Naive thymus-derived CD4-positive, alpha-beta T cell (primary cell): ENCODE measurements around the gene SERTAD2. TPM values are rescaled to one million over a fixed set of nuclear protein-coding genes. Genes with fewer than 3 reads are reported as not detected.

Source experiments
- ATAC-seq: fragments of 150-1000 bp; cut with Tn5 transposase; 2 replicates; pipeline ENCODE4 v1.10.0; 2021; ENCODE audit warnings: mild to moderate bottlenecking, moderate library complexity
- CTCF ChIA-PET: fragments of 350-600 bp; sonication (Branson Sonifier 250); formaldehyde crosslinking; loops from one replicate; lab custom pipeline; 2021; ENCODE audit warnings: antibody characterized with exemption; lab: Charles Lee
- POLR2A ChIA-PET: fragments of 350-600 bp; sonication (Branson Sonifier 250); formaldehyde crosslinking; loops from one replicate; lab custom pipeline; 2021; ENCODE audit warnings: antibody characterized with exemption, inconsistent platforms; lab: Charles Lee
- DNase-seq, 9 donors: peaks; one replicate each; pipeline versions ENCODE4 v3.0.0 to v3.0.0-alpha.2; 2020 to 2022; ENCODE audit warnings: mixed read lengths in 1 of 9
- H3K27ac ChIP-seq: one replicate; pipeline ENCODE4 v1.7.0; 2013; ENCODE audit warnings: mild to moderate bottlenecking, low read depth, low read length, moderate library complexity
- H3K27me3 ChIP-seq, 2 donors: one replicate each; pipeline ENCODE4 v1.7.0; 2013; ENCODE audit warnings: low read length in 2 of 2, mild to moderate bottlenecking in 2 of 2, moderate library complexity in 2 of 2; ENCODE audit not compliant: control insufficient read depth in 2 of 2, insufficient read depth in 2 of 2
- H3K36me3 ChIP-seq, 3 experiments: 1 replicate in 2 of 3; 2 replicates in 1 of 3; pipeline ENCODE4 v1.7.0; 2013; ENCODE audit warnings: low read length in 3 of 3, mild to moderate bottlenecking in 3 of 3, moderate library complexity in 1 of 3; ENCODE audit not compliant: insufficient read depth in 3 of 3, control insufficient read depth in 2 of 3
- H3K4me1 ChIP-seq, 2 donors: one replicate each; pipeline ENCODE4 v1.7.0; 2013; ENCODE audit warnings: low read length in 2 of 2, mild to moderate bottlenecking in 2 of 2, moderate library complexity in 1 of 2; ENCODE audit not compliant: control insufficient read depth in 2 of 2, insufficient read depth in 2 of 2
- H3K4me3 ChIP-seq: 2 replicates; pipeline ENCODE4 v1.7.0; 2013; ENCODE audit warnings: mild to moderate bottlenecking, low read length
- H3K9me3 ChIP-seq, 3 experiments: 1 replicate in 2 of 3; 2 replicates in 1 of 3; pipeline ENCODE4 v1.7.0; 2013; ENCODE audit warnings: low read length in 3 of 3; ENCODE audit not compliant: control insufficient read depth in 2 of 3
- H3K27ac Mint-ChIP-seq, 9 donors: one replicate each; pipeline ENCODE4 v1.8.0; 2020 to 2022; ENCODE audit warnings: mixed read lengths in 9 of 9, mild to moderate bottlenecking in 8 of 9, moderate library complexity in 5 of 9, inconsistent platforms in 2 of 9
- H3K27me3 Mint-ChIP-seq, 5 donors: one replicate each; pipeline ENCODE4 v1.8.0; 2021 to 2022; ENCODE audit warnings: mixed read lengths in 5 of 5, mild to moderate bottlenecking in 1 of 5
- H3K36me3 Mint-ChIP-seq, 5 donors: one replicate each; pipeline ENCODE4 v1.8.0; 2020 to 2022; ENCODE audit warnings: mixed read lengths in 5 of 5, mild to moderate bottlenecking in 3 of 5, inconsistent platforms in 1 of 5
- H3K4me1 Mint-ChIP-seq, 7 donors: one replicate each; pipeline ENCODE4 v1.8.0; 2020 to 2022; ENCODE audit warnings: mixed read lengths in 7 of 7, mild to moderate bottlenecking in 3 of 7, inconsistent platforms in 1 of 7
- H3K4me3 Mint-ChIP-seq, 10 donors: one replicate each; pipeline ENCODE4 v1.8.0; 2020 to 2022; ENCODE audit warnings: mild to moderate bottlenecking in 10 of 10, mixed read lengths in 10 of 10, moderate library complexity in 6 of 10, inconsistent platforms in 2 of 10
- H3K9me3 Mint-ChIP-seq, 11 donors: one replicate each; pipeline ENCODE4 v1.8.0; 2020 to 2022; ENCODE audit warnings: mixed read lengths in 11 of 11, mild to moderate bottlenecking in 4 of 11, inconsistent platforms in 1 of 11, moderate library complexity in 1 of 11
- intact Hi-C, 2 donors: fragments of 100-400 bp; cut with micrococcal nuclease; formaldehyde crosslinking; loops; one replicate each; pipeline ENCODE4 v1.15.1; 2023
- polyA plus RNA-seq, 2 donors: library from polyadenylated mRNA; unstranded; fragments of 300-500 nt; fragmentation: Illumina TruSeq; gene quantifications; one replicate each; pipeline ENCODE4 v1.2.3, GENCODE V29; 2021
- total RNA-seq, 6 experiments: library from RNA in 5 of 6; stranded (reverse) in 5 of 6; gene quantifications; 1 replicate in 5 of 6; 2 replicates in 1 of 6; pipeline ENCODE4 v1.2.3 and lab custom pipeline; 2021 to 2026

The SERTAD2 gene
- total and polyA plus RNA-seq, 7 experiments from 2014 or later: 5.2 to 43.8 (median 35.0) TPM

DNA sequence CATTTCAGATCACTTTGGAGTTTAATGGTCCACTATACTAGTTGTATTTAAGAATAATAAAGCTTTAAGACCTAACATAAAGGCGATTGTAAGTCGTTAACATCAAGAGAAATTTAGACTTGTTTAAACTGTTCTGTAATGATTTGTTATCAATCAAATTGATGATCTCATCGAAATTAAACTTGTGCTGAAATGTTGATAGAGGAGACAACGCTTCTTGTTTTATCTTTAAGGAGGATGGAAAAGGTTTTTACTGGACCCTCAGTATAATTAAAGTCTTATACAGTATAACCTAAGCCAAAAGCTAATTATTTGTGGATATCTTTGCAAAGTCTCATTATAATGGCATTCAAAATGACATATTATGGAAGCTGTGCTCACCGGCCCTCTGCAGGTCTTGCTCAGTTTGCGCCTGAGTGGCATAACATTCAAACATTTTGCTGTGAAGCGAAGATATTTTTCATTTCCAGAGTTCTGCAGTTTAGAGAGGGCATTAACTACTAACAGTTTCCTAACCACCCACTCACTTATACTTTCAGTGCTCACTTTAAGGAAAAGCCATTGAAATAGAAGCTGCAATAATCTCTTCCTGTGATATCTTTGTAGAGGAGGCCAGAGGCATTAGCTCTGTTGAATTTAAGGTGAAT is 1.4 kb upstream of the SERTAD2 start:
- Histone ChIP-seq H3K4me3 (peak overlapping the region; percentile 66), H3K4me1 (peaks cover 8 to 37% of the 10 kb centered on the region in 2 donors), H3K36me3 (peaks cover 0 to 4% (median 0%) of the 10 kb centered on the region in 3 experiments), H3K27me3 (no peaks in the 10 kb centered on the region), H3K27ac (peak overlapping the region; percentile 85), H3K9me3 (no peaks in the 10 kb centered on the region)
- peak in 3 of 9 donors; percentile 26 to 46 (median 35) for DNase-seq
- H3K27me3 Mint-ChIP-seq: no peaks in the 10 kb centered on the region
- ChIA-PET CTCF (interaction anchor here (0.6 to 8.4 kb wide), 16 partner anchors 9 to 324 kb away, joined by 3 to 87 read pairs (median 4); no protein-coding TSS in a partner anchor), POLR2A (interaction anchor here (0.9 to 18.3 kb wide), 17 partner anchors 10 to 573 kb away, joined by 3 to 433 read pairs (median 28); partner anchors contain the start of genes ACTR2 and AFTPH)
- intact Hi-C loops: loop anchor here (2.0 to 10.0 kb wide), 3 partner anchors 24 to 510 kb away; partner anchors contain the start of gene PELI1 (in 1 of the 2)
- H3K36me3 Mint-ChIP-seq: peaks cover 0 to 9% (median 0%) of the 10 kb centered on the region in 5 donors
- H3K4me3 Mint-ChIP-seq: peak overlapping the region; percentile 84 to 99 (median 90)
- H3K27ac Mint-ChIP-seq: peak overlapping the region; percentile 65 to 97 (median 91)
- ATAC-seq: no peak
- H3K4me1 Mint-ChIP-seq: peaks cover 42 to 84% (median 77%) of the 10 kb centered on the region in 7 donors
- H3K9me3 Mint-ChIP-seq: no peaks in the 10 kb centered on the region

DNA sequence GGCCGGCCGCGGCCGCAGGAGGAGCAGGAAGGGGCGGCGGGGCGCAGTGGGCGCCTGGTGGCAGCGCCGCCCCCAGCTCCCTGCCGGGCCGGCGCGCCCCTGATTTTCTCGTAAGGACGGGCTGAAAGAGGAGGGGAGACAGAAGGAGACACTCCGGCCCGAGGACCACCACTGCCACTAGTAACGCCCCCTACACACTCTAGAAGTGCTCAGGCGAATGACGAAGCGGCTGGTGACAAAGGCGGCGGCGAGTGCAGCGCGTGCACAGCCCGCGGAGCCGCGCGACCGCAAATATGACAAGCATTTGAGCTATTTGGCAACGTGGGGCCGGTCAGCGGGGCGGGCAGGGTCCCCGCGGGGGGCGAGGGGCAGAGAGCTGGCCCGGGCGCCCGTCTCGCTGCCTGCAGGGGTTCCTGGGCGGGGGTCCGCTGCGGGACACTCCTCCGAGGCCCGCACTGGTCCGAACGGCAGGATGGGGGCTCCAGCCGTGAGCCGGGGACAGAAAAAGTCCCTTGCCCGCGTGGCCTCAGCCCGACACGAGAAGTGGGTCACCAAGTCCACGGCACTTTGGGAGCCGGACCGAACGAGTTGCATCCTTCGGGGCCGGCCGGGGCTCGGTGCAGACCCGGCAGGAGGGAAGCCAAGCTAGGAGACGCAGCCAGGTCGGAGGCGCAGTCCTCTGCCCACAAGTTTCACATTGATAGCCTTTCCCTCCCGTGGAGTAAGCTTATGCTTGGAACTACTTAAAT is 524 bp upstream of the SERTAD2 start:
- H3K36me3 ChIP-seq: peaks cover 0 to 4% (median 0%) of the 10 kb centered on the region in 3 experiments
- H3K27me3 Mint-ChIP-seq: no peaks in the 10 kb centered on the region
- ChIA-PET CTCF (interaction anchor here (0.6 to 8.4 kb wide), 21 partner anchors 8 to 166 kb away, joined by 3 to 87 read pairs (median 4); partner anchors contain the start of gene AFTPH), POLR2A (interaction anchor here (0.6 to 18.3 kb wide), 33 partner anchors 10 to 574 kb away, joined by 3 to 433 read pairs (median 7); partner anchors contain the start of genes ACTR2 and AFTPH)
- peak overlapping the region; percentile 84 to 99 (median 90) for H3K4me3 Mint-ChIP-seq
- intact Hi-C loops: loop anchor here (1.0 to 10.0 kb wide), 5 partner anchors 25 to 509 kb away; partner anchors contain the start of genes CEP68 (in 1 of the 2) and PELI1 (in 1 of the 2)
- peak; percentile 65 for ATAC-seq
- peak overlapping the region; percentile 65 to 97 (median 91) for H3K27ac Mint-ChIP-seq
- no peaks in the 10 kb centered on the region for H3K9me3 Mint-ChIP-seq
- H3K27ac ChIP-seq: peak overlapping the region; percentile 85
- H3K9me3 ChIP-seq: no peaks in the 10 kb centered on the region
- peak overlapping the region; percentile 66 for H3K4me3 ChIP-seq
- H3K36me3 Mint-ChIP-seq: peaks cover 0 to 7% (median 0%) of the 10 kb centered on the region in 5 donors
- no peaks in the 10 kb centered on the region for H3K27me3 ChIP-seq
- H3K4me1 ChIP-seq: peaks cover 8 to 39% of the 10 kb centered on the region in 2 donors
- DNase-seq: peak; percentile 52 to 71 (median 59)
- H3K4me1 Mint-ChIP-seq: peaks cover 41 to 84% (median 77%) of the 10 kb centered on the region in 7 donors

DNA sequence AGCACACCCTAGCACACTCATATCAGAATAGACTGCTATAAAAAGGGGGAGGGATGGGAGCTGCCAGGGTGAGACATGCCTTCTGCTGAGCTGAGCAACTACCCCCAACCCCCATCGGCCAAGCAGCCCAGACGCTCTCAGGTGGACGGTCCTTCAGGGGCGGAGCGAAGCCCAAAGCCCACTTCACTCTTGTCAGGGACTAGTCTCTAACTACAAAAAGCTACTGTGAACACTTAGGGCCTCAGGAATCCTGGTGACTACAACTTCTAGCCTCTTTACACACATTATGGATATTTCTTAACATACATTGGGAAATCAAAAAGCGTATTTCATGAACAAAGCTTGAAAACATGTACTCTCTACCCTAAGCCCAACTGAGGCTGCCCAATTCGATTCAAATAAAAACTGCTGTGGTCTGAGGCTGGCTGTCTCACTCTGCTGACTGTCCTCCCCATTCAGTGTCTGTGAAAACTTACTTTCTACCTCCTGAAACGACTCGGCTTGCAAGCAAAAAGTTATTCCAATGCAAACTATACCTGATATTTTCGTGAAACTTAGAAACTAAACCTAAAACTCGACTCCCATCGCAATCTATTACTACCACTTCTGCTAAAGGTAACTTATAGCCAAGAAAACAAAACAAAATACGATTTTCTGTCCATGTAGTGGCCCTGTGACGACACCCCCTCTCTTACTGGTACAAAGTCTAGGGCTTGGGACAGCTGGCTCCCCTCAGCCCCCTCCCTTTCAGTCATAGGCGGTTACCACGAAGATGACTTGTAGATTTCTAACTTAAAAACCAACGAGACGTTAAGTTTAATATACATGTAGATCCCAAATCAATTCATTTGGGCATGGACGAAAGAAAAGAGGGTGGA is 1.2 kb downstream of the SERTAD2 start:
- DNase-seq: peak in 2 of 9 donors; percentile 24 to 31
- ATAC-seq: no peak
- peaks cover 0 to 5% (median 0%) of the 10 kb centered on the region in 5 donors for H3K36me3 Mint-ChIP-seq

DNA sequence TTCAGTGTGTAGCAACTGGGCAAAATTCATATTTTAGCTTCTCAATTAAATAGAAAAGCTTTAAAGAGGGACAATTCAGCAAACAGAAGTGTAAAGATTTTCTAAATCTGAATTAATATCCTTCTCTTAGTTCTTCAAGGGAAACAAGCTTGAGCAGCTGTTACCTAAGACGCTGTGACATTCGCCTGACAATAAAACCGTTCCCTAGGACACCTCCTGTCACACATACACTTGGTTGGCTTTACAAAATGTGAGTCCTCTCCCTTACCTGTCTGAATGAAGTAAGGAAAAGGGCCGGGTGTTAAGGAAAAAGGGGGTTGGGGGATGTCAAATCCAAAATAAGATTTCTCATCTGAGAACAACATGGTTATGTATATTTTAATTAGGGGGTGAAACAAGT is 2.1 kb downstream of the SERTAD2 start:
- ChIA-PET CTCF (interaction anchor here (0.6 to 10.8 kb wide), 10 partner anchors 11 to 217 kb away, joined by 3 to 117 read pairs (median 10); partner anchors contain the start of gene AFTPH), POLR2A (interaction anchor here (0.6 to 18.3 kb wide), 19 partner anchors 9 to 212 kb away, joined by 3 to 433 read pairs (median 5); no protein-coding TSS in a partner anchor)
- Mint-ChIP-seq H3K27ac (peak overlapping the region in 8 of 9 donors; percentile 75 to 98 (median 92)), H3K4me3 (peak overlapping the region; percentile 70 to 99 (median 96)), H3K36me3 (peaks cover 0 to 5% (median 0%) of the 10 kb centered on the region in 5 donors), H3K27me3 (no peaks in the 10 kb centered on the region), H3K4me1 (peaks cover 40 to 85% (median 83%) of the 10 kb centered on the region in 7 donors), H3K9me3 (no peaks in the 10 kb centered on the region)
- DNase-seq: no peak
- no peak for ATAC-seq
- no peaks in the 10 kb centered on the region for H3K9me3 ChIP-seq
- intact Hi-C loops: loop anchor here (5.0 to 10.0 kb wide), 3 partner anchors 406 to 507 kb away; partner anchors contain the start of genes CEP68 (in 1 of the 2) and PELI1 (in 1 of the 2)
- peaks cover 8 to 48% of the 10 kb centered on the region in 2 donors for H3K4me1 ChIP-seq
- peak overlapping the region; percentile 90 for H3K27ac ChIP-seq
- no peaks in the 10 kb centered on the region for H3K27me3 ChIP-seq
- no peak overlapping the region for H3K4me3 ChIP-seq
- H3K36me3 ChIP-seq: peaks cover 0 to 4% (median 0%) of the 10 kb centered on the region in 3 experiments

More for the DNA sequence above, 1.2 kb downstream of the SERTAD2 start:
- H3K9me3 Mint-ChIP-seq: no peaks in the 10 kb centered on the region
- no peaks in the 10 kb centered on the region for H3K27me3 Mint-ChIP-seq
- H3K4me1 Mint-ChIP-seq: peaks cover 36 to 85% (median 83%) of the 10 kb centered on the region in 7 donors
- H3K4me1 ChIP-seq: peaks cover 8 to 40% of the 10 kb centered on the region in 2 donors
- H3K9me3 ChIP-seq: no peaks in the 10 kb centered on the region
- ChIA-PET CTCF (interaction anchor here (0.6 to 10.8 kb wide), 11 partner anchors 12 to 178 kb away, joined by 3 to 117 read pairs (median 4); partner anchors contain the start of gene AFTPH), POLR2A (interaction anchor here (0.6 to 18.3 kb wide), 22 partner anchors 8 to 212 kb away, joined by 3 to 433 read pairs (median 24); partner anchors contain the start of gene AFTPH)
- peak overlapping the region; percentile 81 to 98 (median 93) for H3K27ac Mint-ChIP-seq
- peak overlapping the region; percentile 63 for H3K4me3 ChIP-seq
- H3K4me3 Mint-ChIP-seq: peak overlapping the region; percentile 84 to 99 (median 96)
- peaks cover 0 to 4% (median 0%) of the 10 kb centered on the region in 3 experiments for H3K36me3 ChIP-seq
- intact Hi-C loops: loop anchor here (1.0 to 10.0 kb wide), 17 partner anchors 8 to 1064 kb away; partner anchors contain the start of genes AFTPH (in 2 of the 2), CEP68 (in 1 of the 2), MDH1 (in 1 of the 2) and PELI1 (in 1 of the 2)
- H3K27ac ChIP-seq: peak overlapping the region; percentile 90
- no peaks in the 10 kb centered on the region for H3K27me3 ChIP-seq

DNA sequence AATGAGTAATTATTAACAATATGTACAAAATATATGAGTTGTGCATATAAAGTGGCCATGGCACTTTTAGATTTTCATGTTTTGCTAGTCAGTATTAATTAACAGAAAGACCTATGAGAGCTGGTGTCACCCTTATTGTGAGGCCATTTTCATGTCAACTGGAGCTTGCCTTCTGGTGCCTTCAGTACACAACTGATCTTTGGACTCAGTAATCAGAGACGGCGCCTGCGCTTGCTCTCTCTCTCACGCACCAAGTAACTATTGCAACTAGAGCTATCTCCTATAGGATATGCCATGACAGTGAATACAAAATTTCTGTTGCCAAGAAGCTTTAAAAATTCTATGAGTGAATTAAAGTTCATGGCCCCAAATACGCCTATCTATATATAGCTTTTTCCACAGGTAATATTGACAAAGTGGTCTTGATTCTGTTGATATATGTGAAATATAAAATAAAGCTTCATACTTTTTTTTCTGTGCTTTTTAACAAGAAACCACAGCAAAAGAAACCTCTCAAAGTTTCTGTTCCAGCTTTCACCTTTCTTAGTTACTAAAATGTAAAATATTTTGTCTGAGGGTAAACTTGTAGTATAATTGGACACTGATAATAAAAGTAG is 2.9 kb downstream of the SERTAD2 start:
- Mint-ChIP-seq H3K4me3 (peak overlapping the region in 9 of 10 donors; percentile 67 to 99 (median 97)), H3K36me3 (peaks cover 0 to 5% (median 0%) of the 10 kb centered on the region in 5 donors), H3K27me3 (no peaks in the 10 kb centered on the region), H3K9me3 (no peaks in the 10 kb centered on the region), H3K27ac (peak overlapping the region in 7 of 9 donors; percentile 63 to 93 (median 78)), H3K4me1 (peaks cover 38 to 85% (median 82%) of the 10 kb centered on the region in 7 donors)
- peaks cover 0 to 4% (median 0%) of the 10 kb centered on the region in 3 experiments for H3K36me3 ChIP-seq
- peaks cover 8 to 52% of the 10 kb centered on the region in 2 donors for H3K4me1 ChIP-seq
- DNase-seq: no peak
- no peaks in the 10 kb centered on the region for H3K9me3 ChIP-seq
- ATAC-seq: no peak
- CTCF ChIA-PET: interaction anchor here (0.6 to 10.8 kb wide), 12 partner anchors 9 to 218 kb away, joined by 3 to 117 read pairs (median 6); partner anchors contain the start of gene AFTPH
- no peak overlapping the region for H3K4me3 ChIP-seq
- POLR2A ChIA-PET: interaction anchor here (0.7 to 18.3 kb wide), 18 partner anchors 9 to 212 kb away, joined by 3 to 433 read pairs (median 4); no protein-coding TSS in a partner anchor
- intact Hi-C loops: loop anchor here (5.0 to 10.0 kb wide), 3 partner anchors 406 to 506 kb away; partner anchors contain the start of genes CEP68 (in 1 of the 2) and PELI1 (in 1 of the 2)
- H3K27me3 ChIP-seq: no peaks in the 10 kb centered on the region
- no peak overlapping the region for H3K27ac ChIP-seq
